Measurements from ENCODE around the gene CLEC16A.
A peak's percentile ranks its signal among the peaks of the same experiment; 100 is the strongest.

The CLEC16A gene

DNA sequence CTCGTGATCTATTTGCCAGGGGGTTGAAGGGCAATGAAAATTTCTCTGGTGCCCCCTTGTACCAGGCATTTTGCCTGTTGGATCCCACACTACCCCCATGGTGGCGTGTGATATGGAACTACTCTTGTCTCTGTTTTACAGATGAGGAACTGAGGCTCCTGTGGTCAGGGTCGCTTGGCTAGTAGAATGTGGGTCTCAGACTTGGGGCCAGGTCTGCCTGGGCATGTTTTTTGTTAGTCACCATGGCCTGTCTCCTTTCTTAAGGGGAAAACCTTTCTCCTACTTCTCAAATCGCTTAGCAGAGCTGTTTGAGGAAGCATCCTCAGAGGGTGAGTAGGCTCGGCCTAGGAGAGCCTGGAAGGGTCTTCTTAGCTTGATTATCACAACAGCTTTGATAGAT, 51.2 kb downstream of the CLEC16A start:
- no peak for TF ChIP-seq POLR2AphosphoS5 (IDR thresholded peaks at IDR 0.05; ENCODE audit: low read depth)
- TF ChIP-seq GABPA (IDR thresholded peaks at IDR 0.05; ENCODE audit: low read depth), result no peak
- TF ChIP-seq REST (IDR thresholded peaks at IDR 0.05; ENCODE audit: insufficient replicate concordance, low read depth), result no peak
- no peak for TF ChIP-seq SPI1 (IDR thresholded peaks at IDR 0.05; ENCODE audit: borderline replicate concordance, low read depth)
- TF ChIP-seq CTCF (IDR thresholded peaks at IDR 0.05; ENCODE audit: insufficient read depth, low read length), result no peak
- Histone ChIP-seq H3K27me3 (ENCODE audit: insufficient read depth, poor library complexity, severe bottlenecking) (no peaks in the 10 kb centered on the region), H3K4me3 (replicated peaks; ENCODE audit: insufficient read depth, low read length) (no peak overlapping the region), H3K27ac (replicated peaks) (no peak overlapping the region)
- DNase-seq (ENCODE audit: low read depth in 1 of 2, low spot score in 1 of 2), result peak in 1 of 2 experiments; percentile 3

GRCh38 chr16:10997485-10997884, 53.1 kb downstream of the CLEC16A start:
- DNase-seq (ENCODE audit: low read depth in 1 of 2, low spot score in 1 of 2), result no peak
- no peak overlapping the region for H3K27ac ChIP-seq (replicated peaks)
- no peak for TF ChIP-seq CTCF (IDR thresholded peaks at IDR 0.05; ENCODE audit: insufficient read depth, low read length)
- no peak for TF ChIP-seq REST (IDR thresholded peaks at IDR 0.05; ENCODE audit: insufficient replicate concordance, low read depth)
- TF ChIP-seq GABPA (IDR thresholded peaks at IDR 0.05; ENCODE audit: low read depth), result no peak
- no peak for TF ChIP-seq SPI1 (IDR thresholded peaks at IDR 0.05; ENCODE audit: borderline replicate concordance, low read depth)
- TF ChIP-seq POLR2AphosphoS5 (IDR thresholded peaks at IDR 0.05; ENCODE audit: low read depth), result no peak
- H3K4me3 ChIP-seq (replicated peaks; ENCODE audit: insufficient read depth, low read length), result no peak overlapping the region
- no peaks in the 10 kb centered on the region for H3K27me3 ChIP-seq (ENCODE audit: insufficient read depth, poor library complexity, severe bottlenecking)

DNA sequence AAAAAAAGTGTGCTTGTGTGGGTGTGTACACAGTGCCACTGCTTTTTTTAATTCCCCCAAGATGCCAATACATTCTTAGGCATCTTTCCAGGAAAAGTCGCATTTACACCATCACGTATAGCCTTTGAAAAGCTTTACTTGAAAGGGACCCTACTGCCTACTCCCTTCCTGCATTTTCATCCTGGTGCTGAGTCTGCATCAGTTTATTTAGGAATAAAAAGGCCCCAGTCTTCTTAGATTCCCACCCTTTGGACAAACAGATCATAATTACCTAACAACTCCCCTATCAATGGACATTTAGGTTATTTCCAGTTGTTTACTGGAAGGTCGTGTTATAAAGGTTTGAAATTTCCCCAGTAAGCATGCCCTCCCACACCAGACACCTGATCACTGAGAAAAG, 54.9 kb downstream of the CLEC16A start:
- no peak for TF ChIP-seq GABPA (IDR thresholded peaks at IDR 0.05; ENCODE audit: low read depth)
- no peak for TF ChIP-seq POLR2AphosphoS5 (IDR thresholded peaks at IDR 0.05; ENCODE audit: low read depth)
- no peak for TF ChIP-seq CTCF (IDR thresholded peaks at IDR 0.05; ENCODE audit: insufficient read depth, low read length)
- no peak for TF ChIP-seq SPI1 (IDR thresholded peaks at IDR 0.05; ENCODE audit: borderline replicate concordance, low read depth)
- no peak for TF ChIP-seq REST (IDR thresholded peaks at IDR 0.05; ENCODE audit: insufficient replicate concordance, low read depth)
- Histone ChIP-seq H3K27me3 (ENCODE audit: insufficient read depth, poor library complexity, severe bottlenecking) (no peaks in the 10 kb centered on the region), H3K4me3 (replicated peaks; ENCODE audit: insufficient read depth, low read length) (no peak overlapping the region), H3K27ac (replicated peaks) (no peak overlapping the region)
- DNase-seq (ENCODE audit: low read depth in 1 of 2, low spot score in 1 of 2), result no peak

All from HL-60 (cell line).